NCI-H2227 (cell line): ENCODE results near the gene OSTM1.
A peak's percentile ranks its signal among the peaks of the same experiment; 100 is the strongest.
"Not testable (repeated sequence)": the region's sequence is repeated elsewhere in the genome, so short reads cannot be mapped to it uniquely, and the experiment has no call there.

Experiments used
- DNase-seq: peaks from one replicate; lab custom pipeline; 2025; ENCODE audit not compliant: unreplicated experiment; lab: John Stamatoyannopoulos, UW

The OSTM1 gene

DNA sequence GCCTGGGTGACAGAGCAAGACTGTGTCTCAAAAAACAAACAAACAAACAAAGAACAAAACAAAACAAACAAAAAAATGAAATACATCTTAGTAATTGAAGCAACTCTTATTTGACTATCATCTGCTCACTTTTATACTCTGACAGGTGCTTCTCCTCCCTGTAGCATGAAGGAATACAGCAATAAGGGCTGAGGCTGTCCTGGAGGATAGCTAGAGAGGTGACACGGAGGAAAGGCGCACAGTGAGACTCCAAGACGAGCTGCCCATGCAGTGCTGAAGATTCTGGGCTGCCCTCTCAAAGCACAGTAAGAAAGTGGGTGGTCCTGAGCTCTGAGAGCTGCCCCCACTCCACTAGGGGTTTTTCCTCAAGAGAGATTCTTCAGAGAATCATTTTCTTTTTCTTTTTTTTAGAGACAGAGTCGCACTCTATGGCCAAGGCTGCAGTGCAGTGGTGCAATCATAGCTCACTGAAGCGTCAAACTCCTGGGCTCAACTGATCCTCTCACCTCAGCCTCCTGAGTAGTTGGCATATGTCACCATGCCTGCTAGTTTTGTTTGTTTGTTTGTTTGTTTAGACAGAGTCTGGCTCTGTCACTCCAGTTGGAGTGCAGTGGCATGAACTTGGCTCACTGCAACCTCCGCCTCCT is 50.0 kb downstream of the OSTM1 start:
- no peak for DNase-seq

DNA sequence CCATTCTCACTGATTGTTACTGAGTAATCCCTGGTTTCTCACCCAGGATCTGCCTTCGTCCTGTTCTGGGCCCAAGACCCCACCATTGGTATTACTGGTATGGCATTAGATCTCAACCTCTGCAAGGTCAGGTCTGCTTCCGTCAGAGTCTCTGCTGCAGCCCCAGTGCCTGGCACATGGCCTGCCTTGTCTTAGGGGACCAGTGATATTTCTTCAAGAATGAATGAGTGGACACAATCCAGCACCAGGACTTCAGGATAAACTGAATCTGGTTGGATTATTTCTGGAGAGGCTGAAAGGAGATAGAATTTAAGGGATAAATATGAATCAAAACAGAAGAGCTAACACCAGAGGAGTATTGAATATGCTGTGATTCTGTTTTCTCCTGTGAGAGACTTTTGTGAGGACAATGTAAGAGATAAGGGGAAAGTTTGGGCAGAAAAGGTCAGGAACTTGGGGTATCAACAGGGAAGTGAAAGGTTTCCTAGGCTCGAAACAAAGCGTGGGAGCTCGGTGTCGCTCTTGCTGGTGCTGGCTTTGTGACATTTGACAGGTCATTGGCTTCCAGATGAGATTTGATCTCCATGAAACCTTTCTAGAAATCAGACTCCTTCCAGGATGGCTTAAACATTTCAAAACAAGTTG is 53.9 kb downstream of the OSTM1 start:
- no peak for DNase-seq

DNA sequence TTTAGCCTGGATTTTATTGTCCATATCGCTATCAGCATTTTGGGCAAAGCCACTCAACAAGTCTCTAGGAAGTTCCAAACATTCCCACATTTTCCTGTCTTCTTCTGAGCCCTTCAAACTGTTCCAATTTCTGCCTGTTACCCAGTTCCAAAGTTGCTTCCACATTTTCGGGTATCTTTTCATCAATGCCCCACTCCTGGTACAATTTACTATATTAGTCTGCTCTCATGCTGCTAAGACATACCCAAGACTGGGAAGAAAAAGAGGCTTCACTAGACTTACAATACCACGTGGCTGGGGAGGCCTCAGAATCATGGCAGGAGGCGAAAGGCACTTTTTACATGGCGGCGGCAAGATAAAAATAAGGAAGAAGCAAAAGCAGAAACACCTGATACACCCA is 58.3 kb downstream of the OSTM1 start:
- DNase-seq, result not testable (repeated sequence)

DNA sequence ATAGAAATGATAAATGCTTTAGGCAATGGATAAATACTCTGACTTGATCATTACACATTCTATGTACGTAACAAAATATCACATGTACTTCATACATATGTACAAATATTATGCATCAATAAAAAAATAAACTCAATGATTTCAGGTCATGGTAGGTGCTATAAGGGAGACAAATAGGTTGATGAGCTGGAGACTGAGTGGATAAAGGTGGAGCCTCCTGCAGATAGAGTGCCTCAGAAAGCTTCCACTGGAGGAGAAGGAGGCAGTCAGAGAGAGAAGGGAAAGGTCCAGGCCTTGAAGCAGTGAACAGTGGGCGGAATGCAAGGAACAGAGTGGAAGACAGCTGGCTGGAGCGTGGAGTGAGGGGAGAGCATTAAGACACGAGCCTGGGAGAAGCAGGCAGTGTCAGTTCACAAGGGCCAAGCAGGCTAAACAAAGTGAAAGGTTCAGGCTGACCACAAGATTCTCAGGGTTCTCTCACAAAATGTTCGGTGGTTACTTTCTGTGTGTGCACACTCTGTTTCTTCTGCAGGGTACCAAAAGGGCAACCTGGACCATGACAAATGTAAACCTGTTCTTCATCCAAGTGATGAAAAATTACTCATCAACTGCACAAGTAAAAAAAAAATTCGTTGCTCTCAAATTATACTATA is 60.6 kb downstream of the OSTM1 start:
- DNase-seq, result no peak

- DNase-seq, result no peak
These were observed 64.6 kb downstream of the OSTM1 start for GRCh38 chr6:108009894-108010293.

GRCh38 chr6:108009258-108009657 is 65.3 kb downstream of the OSTM1 start:
- DNase-seq, result not testable (repeated sequence)

- DNase-seq, result no peak
These were observed 66.2 kb downstream of the OSTM1 start for GRCh38 chr6:108008363-108008762.

GRCh38 chr6:108005961-108006360 is 68.6 kb downstream of the OSTM1 start:
- no peak for DNase-seq

DNA sequence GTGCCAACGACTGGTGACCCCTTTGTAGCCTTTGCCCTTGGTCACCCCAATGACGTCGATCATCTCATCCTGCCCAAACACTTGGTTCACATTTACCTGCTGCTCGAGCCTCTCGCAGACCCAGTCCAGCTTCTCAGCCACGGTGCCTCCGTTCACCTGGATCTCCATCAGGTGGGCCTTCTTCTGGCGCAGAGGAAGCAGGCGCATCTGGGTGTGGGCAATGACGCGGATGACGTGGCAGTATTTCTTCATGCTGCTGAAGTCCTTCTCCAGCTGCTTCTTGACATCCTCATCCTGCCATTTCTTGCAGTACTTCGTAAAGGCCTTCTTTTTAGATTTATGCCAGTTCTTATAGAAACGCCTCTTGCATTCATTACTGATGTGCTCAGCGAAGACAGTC is 69.7 kb downstream of the OSTM1 start:
- no peak for DNase-seq

DNA sequence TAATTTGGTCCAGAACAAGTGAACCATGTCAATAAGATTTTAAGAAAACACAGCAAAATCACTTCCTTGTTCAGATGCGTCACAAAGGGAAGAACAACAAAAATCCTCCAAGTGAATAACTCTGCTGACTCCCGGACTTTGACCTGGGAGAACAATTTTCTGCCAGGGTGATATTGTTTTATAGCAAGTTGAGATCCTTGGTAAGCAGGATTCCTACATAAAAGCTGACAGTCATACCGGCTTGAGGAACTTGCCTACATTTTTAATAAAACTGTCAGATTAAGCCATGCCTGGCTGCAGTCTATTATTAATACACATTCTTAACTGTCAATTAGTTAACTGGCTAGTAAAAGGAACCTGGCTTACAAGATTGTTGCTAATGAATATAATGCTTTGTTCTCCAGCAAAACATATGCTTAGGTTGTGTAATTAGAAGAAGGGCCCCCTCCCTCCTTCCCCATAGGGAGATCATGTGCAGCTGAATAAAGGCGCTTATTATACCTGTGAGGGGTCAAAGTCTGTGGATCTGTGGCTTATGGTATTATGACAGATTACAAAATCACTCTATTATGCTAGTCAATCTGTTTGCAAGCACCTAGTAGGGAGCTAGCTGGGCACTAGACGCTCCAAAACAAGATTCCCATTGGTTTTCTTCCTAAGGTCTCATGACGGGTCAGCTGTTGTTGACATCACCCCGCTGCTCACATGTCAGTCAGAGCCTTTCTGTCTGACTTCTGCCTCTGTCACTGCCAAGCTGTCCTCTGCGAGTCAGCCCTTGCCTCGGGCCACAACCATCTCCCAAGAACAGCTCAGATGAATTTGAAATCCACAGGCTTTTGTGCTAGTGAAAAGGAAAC is 71.9 kb downstream of the OSTM1 start:
- peak; percentile 74 for DNase-seq

DNA sequence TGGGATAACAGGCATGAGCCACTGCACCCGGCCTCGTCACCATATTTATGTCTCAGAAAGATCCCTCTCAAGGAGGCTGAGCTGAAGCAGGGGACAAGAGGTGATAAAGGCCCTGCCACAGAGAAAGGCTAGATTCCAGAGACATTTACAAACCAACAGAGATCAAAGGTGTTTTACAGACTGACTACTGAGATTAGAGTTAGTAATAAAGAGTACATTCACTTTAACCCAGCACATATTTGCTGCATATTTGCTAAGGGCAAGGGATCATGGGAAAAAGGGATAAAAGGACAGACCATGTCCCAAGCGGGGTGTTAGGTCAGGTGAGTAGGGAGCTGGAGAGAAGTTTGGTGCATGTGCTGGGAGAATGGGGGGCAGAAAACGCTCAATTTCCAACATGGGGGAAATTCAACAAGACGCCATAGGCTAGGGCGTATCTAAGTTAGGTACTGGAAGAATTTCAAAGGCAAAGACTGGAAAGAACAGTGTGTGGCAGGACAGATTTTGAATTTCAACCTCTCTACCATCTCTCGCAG is 72.8 kb downstream of the OSTM1 start:
- DNase-seq, result no peak

DNA sequence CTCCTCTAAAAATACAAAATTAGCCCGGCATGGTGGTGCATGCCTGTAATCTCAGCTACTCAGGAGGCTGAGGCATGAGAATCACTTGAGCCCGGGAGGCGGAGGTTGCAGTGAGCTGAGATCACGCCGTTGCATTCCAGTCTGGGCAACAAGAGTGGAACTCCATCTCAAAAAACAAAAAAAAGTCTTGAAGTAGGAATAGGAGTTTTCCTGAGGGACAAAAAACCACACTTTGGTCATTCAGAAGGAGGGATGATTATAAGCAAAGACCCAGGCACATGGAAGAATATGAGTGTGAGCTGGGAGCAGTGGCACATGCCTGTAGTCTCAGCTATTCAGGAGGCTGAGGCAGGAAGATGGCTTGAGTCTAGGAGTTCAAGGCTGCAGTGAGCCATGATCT is 74.3 kb downstream of the OSTM1 start:
- DNase-seq, result not testable (repeated sequence)

- DNase-seq, result no peak
These were observed 75.2 kb downstream of the OSTM1 start for GRCh38 chr6:107999341-107999740.

DNA sequence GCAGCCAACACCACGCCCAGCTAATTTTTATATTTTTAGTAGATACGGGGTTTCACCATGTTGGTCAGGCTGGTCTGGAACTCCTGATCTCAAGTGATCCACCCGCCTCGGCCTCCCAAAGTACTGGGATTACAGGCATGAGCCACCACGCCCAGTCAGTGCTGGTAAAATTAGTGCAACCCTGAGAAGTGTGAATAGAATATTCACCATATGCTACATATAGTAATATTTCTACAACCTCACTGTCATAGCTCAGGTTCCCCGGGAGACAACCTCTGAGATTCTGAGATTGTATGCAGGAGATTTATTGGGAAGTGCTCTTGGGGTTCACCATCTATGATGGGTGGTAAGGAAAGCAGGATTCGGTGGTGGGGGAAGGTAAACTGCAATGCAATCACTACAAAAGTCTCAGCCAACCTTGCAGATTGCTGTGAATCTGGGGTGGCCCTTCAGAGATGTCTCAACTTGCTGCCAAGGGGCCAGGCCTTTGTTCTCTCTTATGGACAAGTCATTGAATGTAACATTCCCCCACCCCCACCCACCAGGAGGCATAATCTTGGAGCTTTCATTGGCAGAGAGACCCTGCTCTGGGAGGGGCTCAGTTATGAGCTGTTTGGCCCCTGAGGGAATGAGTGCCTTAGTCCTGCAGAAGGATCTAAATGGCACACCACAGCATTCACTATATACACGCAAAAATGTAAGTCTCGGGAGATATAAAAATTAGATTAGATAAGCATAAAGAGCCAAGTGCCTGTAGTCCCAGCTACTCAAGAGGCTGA is 82.6 kb downstream of the OSTM1 start:
- DNase-seq, result no peak
